Activated CD4-positive, alpha-beta T cell treated with anti-CD3 and anti-CD28 coated beads for 36 hours (primary cell): ENCODE data around the gene LZTR1. TPM values are rescaled to one million over a fixed set of nuclear protein-coding genes. Genes with fewer than 3 reads are reported as not detected.
A peak's percentile ranks its signal among the peaks of the same experiment; 100 is the strongest.
"Not testable (repeated sequence)": the region's sequence is repeated elsewhere in the genome, so short reads cannot be mapped to it uniquely, and the experiment has no call there.

Source experiments
- ATAC-seq: fragments of 200-7000 bp; cut with Tn5 transposase; one replicate; pipeline ENCODE4 v1.10.0; 2021; ENCODE audit warnings: mild to moderate bottlenecking, moderate library complexity
- CTCF ChIA-PET: fragments of 350-600 bp; sonication (Branson Sonifier 250); formaldehyde crosslinking; loops from one replicate; lab custom pipeline; 2021; ENCODE audit warnings: antibody characterized with exemption; lab: Charles Lee
- POLR2A ChIA-PET: fragments of 350-600 bp; sonication (Branson Sonifier 250); formaldehyde crosslinking; loops from one replicate; lab custom pipeline; 2021; ENCODE audit warnings: antibody characterized with exemption, inconsistent platforms; lab: Charles Lee
- DNase-seq: peaks from one replicate; pipeline ENCODE4 v3.0.0-alpha.2; 2020
- H3K27ac Mint-ChIP-seq: one replicate; pipeline ENCODE4 v1.8.0; 2021; ENCODE audit warnings: mixed read lengths
- H3K27me3 Mint-ChIP-seq: one replicate; pipeline ENCODE4 v1.8.0; 2021; ENCODE audit warnings: mixed read lengths
- H3K36me3 Mint-ChIP-seq: one replicate; pipeline ENCODE4 v1.8.0; 2021; ENCODE audit warnings: low read depth, mixed read lengths
- H3K4me1 Mint-ChIP-seq: one replicate; pipeline ENCODE4 v1.8.0; 2021; ENCODE audit warnings: mixed read lengths
- H3K4me3 Mint-ChIP-seq: one replicate; pipeline ENCODE4 v1.8.0; 2021; ENCODE audit warnings: mild to moderate bottlenecking, moderate library complexity, mixed read lengths
- H3K9me3 Mint-ChIP-seq: one replicate; pipeline ENCODE4 v1.8.0; 2021; ENCODE audit warnings: low read depth, mixed read lengths
- intact Hi-C, 2 experiments: fragments of 100-400 bp; cut with DNase I in 1 of 2; cut with micrococcal nuclease in 1 of 2; formaldehyde crosslinking; loops; one replicate each; pipeline versions ENCODE4 v1.14.2 to v1.15.1; 2022 to 2024; cut with DNase I, micrococcal nuclease
- total RNA-seq, 2 experiments: library from RNA; stranded (reverse); gene quantifications; one replicate each; pipeline ENCODE4 v1.2.3, GENCODE V29; 2021

Gene LZTR1
- total RNA-seq, 2 experiments from 2014 or later: 31.9 to 40.5 TPM

GRCh38 chr22:21032868-21033688, 51.0 kb downstream of the LZTR1 start:
- POLR2A ChIA-PET: no interaction called here
- no peaks in the 10 kb centered on the region for H3K9me3 Mint-ChIP-seq
- ATAC-seq (no peak), DNase-seq (no peak)
- H3K27me3 Mint-ChIP-seq: peaks cover 24% of the 10 kb centered on the region
- no peak overlapping the region for H3K27ac Mint-ChIP-seq
- CTCF ChIA-PET: no interaction called here
- no peaks in the 10 kb centered on the region for H3K36me3 Mint-ChIP-seq
- H3K4me3 Mint-ChIP-seq: no peak overlapping the region
- intact Hi-C loops: loop anchor here in 1 of 2 experiments (5.0 kb wide), 1 partner anchor 44 kb away; no protein-coding TSS in a partner anchor
- peaks cover 2% of the 10 kb centered on the region for H3K4me1 Mint-ChIP-seq

GRCh38 chr22:21033895-21034294, 51.8 kb downstream of the LZTR1 start:
- Mint-ChIP-seq H3K27me3 (peaks cover 24% of the 10 kb centered on the region), H3K9me3 (no peaks in the 10 kb centered on the region), H3K4me3 (no peak overlapping the region), H3K4me1 (peaks cover 2% of the 10 kb centered on the region), H3K27ac (no peak overlapping the region), H3K36me3 (no peaks in the 10 kb centered on the region)
- POLR2A ChIA-PET: no interaction called here
- DNase-seq: no peak
- CTCF ChIA-PET: no interaction called here
- intact Hi-C loops: loop anchor here in 1 of 2 experiments (5.0 kb wide), 1 partner anchor 43 kb away; no protein-coding TSS in a partner anchor
- ATAC-seq: peak; percentile 57

- Mint-ChIP-seq H3K27me3 (peaks cover 21% of the 10 kb centered on the region), H3K27ac (no peak overlapping the region), H3K9me3 (no peaks in the 10 kb centered on the region), H3K4me1 (peaks cover 2% of the 10 kb centered on the region), H3K36me3 (no peaks in the 10 kb centered on the region), H3K4me3 (no peak overlapping the region)
- intact Hi-C loops: loop anchor here in 1 of 2 experiments (5.0 kb wide), 1 partner anchor 42 kb away; no protein-coding TSS in a partner anchor
- DNase-seq (no peak), ATAC-seq (no peak)
- CTCF ChIA-PET: no interaction called here
- POLR2A ChIA-PET: no interaction called here
Observed at GRCh38 chr22:21034989-21035388, 52.9 kb downstream of the LZTR1 start.

- no peaks in the 10 kb centered on the region for H3K9me3 Mint-ChIP-seq
- no peak overlapping the region for H3K4me3 Mint-ChIP-seq
- intact Hi-C loops: no loop called here
- no peak overlapping the region for H3K27ac Mint-ChIP-seq
- DNase-seq (no peak), ATAC-seq (no peak)
- no peaks in the 10 kb centered on the region for H3K36me3 Mint-ChIP-seq
- ChIA-PET POLR2A (no interaction called here), CTCF (interaction anchor here (0.7 to 1.5 kb wide), 2 partner anchors 10 to 17 kb away, joined by 3 to 6 read pairs; no protein-coding TSS in a partner anchor)
- H3K27me3 Mint-ChIP-seq: peaks cover 12% of the 10 kb centered on the region
- H3K4me1 Mint-ChIP-seq: peaks cover 4% of the 10 kb centered on the region
Observed at GRCh38 chr22:21038405-21038804, 56.3 kb downstream of the LZTR1 start.

DNA sequence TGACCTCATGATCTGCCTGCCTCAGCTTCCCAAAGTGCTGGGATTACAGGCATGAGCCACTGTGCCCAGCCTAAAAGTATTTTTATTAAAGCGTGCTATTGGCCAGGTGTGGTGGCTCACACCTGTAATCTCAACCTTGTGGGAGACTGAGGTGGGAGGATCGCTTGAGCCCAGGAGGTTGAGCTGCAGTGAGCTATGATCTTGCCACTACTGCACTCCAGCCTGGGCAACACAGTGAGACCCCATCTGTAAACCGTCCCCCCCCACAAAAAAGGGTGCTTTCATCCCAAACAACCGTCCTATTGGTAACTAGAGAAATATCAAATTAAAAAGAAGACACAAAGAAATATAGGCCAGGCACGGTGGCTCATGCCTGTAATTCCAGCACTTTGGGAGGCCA, 57.1 kb downstream of the LZTR1 start:
- DNase-seq, ATAC-seq, H3K4me3 Mint-ChIP-seq, H3K9me3 Mint-ChIP-seq, POLR2A ChIA-PET, intact Hi-C loops, H3K36me3 Mint-ChIP-seq, H3K27ac Mint-ChIP-seq, H3K4me1 Mint-ChIP-seq: not testable (repeated sequence)
- peaks cover 11% of the 10 kb centered on the region for H3K27me3 Mint-ChIP-seq
- CTCF ChIA-PET: interaction anchor here (0.7 to 1.5 kb wide), 2 partner anchors 11 to 18 kb away, joined by 3 to 6 read pairs; no protein-coding TSS in a partner anchor

DNA sequence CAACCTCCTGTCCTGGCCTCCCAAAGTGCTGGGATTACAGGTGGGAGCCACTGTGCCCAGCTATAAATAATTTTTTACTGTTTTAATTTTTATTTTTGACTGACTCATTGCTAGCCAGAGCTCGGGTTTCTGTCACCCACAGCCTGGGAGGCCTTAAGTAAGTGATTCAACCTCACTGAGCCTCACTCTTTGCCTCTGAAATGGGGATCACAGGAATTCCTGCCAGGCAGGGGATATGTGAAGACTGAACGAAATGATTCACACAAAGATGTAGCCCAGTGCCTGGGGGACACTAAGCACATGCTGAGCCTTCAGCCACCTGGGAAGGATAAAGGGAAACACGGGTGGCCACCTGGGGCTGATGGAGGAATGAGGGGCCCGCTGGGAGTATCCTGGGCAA, 59.8 kb downstream of the LZTR1 start:
- no peak for DNase-seq
- no peak overlapping the region for H3K27ac Mint-ChIP-seq
- no peaks in the 10 kb centered on the region for H3K36me3 Mint-ChIP-seq
- CTCF ChIA-PET: interaction anchor here (1.2 kb wide), 1 partner anchor 27 kb away, joined by 4 read pairs; the partner anchor contains the start of gene P2RX6
- no peaks in the 10 kb centered on the region for H3K9me3 Mint-ChIP-seq
- POLR2A ChIA-PET: no interaction called here
- H3K4me1 Mint-ChIP-seq: peaks cover 23% of the 10 kb centered on the region
- no peak overlapping the region for H3K4me3 Mint-ChIP-seq
- peaks cover 15% of the 10 kb centered on the region for H3K27me3 Mint-ChIP-seq
- intact Hi-C loops: no loop called here
- ATAC-seq: no peak

DNA sequence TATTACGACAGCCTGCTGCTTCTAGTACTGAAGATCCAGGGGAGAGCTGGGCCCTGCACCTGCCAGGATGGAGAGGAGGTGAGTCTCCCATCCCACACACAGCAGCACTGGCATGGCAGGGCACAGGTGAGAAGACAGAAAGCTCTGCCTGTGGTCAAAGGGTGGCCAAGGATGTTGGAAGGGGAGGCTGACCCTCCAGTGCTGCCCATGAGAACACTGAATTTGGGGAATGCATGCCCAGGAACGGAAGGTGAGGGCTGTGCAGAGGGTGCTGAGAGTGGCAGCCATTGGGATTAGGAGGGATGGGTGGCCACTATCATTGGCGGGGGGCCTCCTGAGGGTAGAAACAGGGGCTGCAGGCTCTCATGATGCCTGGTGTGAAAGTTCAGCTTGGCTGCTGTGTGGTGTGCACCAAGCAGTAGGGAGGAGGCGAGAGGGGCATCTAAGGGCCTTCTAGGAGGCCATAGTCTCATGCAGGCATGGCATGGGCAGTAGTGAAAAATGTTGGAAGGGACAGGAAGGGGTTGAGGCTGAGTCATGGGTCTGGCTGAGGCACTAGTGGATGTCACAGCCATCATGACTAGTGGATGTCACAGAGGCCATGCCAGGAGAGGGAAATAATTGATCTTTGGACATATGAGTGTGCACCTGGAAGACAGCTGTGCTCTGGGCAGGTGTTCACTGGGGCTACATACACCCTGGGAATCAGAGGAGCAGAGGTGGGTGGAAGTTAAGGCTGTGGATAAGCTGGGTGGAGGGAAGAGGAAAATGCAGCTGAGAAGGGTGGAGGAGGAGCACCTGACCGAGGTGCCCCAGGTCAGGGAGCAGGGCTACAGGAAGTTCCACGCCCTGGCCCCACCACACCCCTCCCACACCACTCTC, 61.1 kb downstream of the LZTR1 start:
- Mint-ChIP-seq H3K4me3 (no peak overlapping the region), H3K9me3 (no peaks in the 10 kb centered on the region), H3K36me3 (no peaks in the 10 kb centered on the region), H3K27me3 (peaks cover 15% of the 10 kb centered on the region), H3K27ac (no peak overlapping the region), H3K4me1 (peaks cover 23% of the 10 kb centered on the region)
- CTCF ChIA-PET: interaction anchor here (0.6 kb wide), 1 partner anchor 302 kb away, joined by 3 read pairs; no protein-coding TSS in a partner anchor
- intact Hi-C loops: no loop called here
- DNase-seq: no peak
- ATAC-seq: no peak
- POLR2A ChIA-PET: no interaction called here

DNA sequence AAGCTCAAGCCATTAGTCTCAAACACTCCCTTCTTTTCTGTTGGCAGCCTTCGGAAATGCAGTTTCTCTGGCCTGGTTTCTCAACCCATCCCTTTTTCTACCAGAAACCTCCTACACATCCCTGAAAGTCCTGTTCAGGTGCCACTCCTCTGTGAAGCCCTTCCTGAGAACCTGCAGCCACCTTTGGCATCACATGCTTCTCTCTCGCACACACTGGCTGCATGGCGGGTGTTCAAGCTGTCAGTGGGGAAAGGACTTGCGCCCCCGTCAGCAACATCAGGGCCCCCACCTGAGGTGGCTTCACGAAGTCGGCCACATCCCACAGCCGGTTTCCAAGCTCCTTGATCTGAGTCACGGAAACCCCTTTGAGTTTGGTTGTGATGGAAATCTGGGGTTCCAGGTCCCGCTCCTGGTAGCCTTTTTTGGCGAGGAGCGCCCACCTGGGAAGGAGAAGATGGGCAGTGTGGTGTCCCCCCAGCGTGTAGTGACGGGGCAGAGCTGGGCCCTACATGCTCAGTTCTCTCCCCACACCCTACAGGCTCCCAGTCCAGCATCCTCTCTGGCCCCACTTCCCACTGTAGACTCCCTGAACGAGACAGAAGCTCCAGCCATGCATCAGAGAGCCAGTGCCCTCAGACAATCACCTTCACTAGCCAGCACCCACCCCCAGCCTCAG, 61.9 kb downstream of the LZTR1 start:
- ChIA-PET CTCF (no interaction called here), POLR2A (interaction anchor here (0.5 kb wide), 1 partner anchor 97 kb away, joined by 4 read pairs; no protein-coding TSS in a partner anchor)
- intact Hi-C loops: no loop called here
- no peak for ATAC-seq
- peaks cover 15% of the 10 kb centered on the region for H3K27me3 Mint-ChIP-seq
- H3K4me1 Mint-ChIP-seq: peaks cover 23% of the 10 kb centered on the region
- H3K9me3 Mint-ChIP-seq: no peaks in the 10 kb centered on the region
- no peak overlapping the region for H3K4me3 Mint-ChIP-seq
- no peak overlapping the region for H3K27ac Mint-ChIP-seq
- no peak for DNase-seq
- H3K36me3 Mint-ChIP-seq: no peaks in the 10 kb centered on the region

DNA sequence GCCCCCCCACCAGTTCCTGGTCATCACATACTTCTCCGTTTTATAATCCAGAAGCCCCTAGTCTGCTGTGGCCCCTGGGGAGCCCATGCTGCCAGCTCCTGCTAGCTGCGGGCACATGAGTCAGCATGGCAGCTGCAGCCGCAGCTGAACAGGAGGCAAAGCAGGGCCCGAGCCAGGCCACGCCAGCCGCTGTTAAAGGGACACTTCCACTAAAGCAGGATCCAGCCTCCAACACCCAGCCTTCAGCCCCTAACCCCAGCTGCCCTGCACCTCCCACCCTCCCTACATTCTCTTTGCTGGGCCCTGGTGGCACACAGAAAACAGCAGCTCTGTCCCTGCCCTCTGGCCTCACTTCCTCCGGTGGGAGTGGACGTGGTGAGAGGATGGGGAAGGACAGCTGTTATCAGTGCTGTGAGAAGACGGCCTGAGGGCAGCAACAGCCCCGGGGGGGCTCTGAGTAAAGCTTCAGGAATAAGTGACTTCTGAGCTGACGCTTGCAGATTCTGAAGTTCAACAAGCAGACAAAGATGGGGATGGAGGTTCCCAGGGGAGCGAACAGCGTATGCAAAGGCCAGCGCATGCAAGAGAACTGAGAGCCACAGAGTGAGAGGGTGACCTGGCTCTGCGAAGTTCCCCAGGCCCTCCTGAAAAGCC, 63.0 kb downstream of the LZTR1 start:
- intact Hi-C loops: loop anchor here in 1 of 2 experiments (1.0 kb wide), 1 partner anchor 43 kb away; the partner anchor contains the start of gene THAP7
- peak; percentile 8 for ATAC-seq
- POLR2A ChIA-PET: interaction anchor here (0.6 kb wide), 1 partner anchor 86 kb away, joined by 3 read pairs; no protein-coding TSS in a partner anchor
- H3K27ac Mint-ChIP-seq: no peak overlapping the region
- no peaks in the 10 kb centered on the region for H3K9me3 Mint-ChIP-seq
- H3K36me3 Mint-ChIP-seq: no peaks in the 10 kb centered on the region
- H3K4me1 Mint-ChIP-seq: peaks cover 23% of the 10 kb centered on the region
- peak; percentile 27 for DNase-seq
- H3K4me3 Mint-ChIP-seq: peak overlapping the region; percentile 50
- H3K27me3 Mint-ChIP-seq: peaks cover 15% of the 10 kb centered on the region
- CTCF ChIA-PET: interaction anchor here (1.3 kb wide), 1 partner anchor 58 kb away, joined by 5 read pairs; no protein-coding TSS in a partner anchor

DNA sequence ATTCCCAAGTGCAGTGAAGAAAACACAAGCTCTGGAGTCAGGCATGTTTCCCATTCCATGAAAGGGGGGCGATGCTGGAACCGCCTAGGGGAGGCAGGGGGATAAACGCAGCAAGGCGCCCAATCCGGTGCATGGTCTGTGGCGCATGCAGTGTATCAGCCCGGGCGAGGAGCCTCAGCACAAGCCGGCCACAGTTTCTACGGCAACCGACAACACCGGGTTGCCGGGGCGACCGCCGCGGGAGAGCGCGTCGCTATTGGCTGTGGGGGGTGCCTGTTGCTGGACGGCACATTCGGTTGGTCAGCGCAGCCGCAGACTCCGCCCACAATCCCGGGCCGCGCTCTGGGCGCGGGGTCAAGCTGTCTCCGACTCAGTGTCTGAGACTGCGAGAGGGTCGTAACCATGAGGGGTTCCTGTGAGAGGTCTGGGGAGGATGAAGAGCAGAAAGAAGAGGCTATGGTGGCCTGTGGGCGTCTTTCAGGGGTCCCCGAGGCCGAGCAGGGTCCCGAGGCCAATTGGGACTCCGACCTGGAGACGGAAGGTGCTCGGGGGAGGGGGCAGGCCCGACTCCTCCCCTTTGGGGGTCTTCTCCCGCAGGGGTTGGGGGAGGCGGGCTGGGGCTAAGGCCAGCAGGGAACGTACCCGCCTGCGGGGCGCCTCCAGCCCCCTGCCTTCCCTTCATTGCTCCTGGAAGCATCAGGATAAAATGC, 63.6 kb downstream of the LZTR1 start, which contains the start of gene LRRC74B:
LRRC74B (plus strand) TSS at position 362 of the 710 bp plus-strand sequence; CDS start at position 403, 41 bp downstream.
- DNase-seq: peak; percentile 85
- no peaks in the 10 kb centered on the region for H3K9me3 Mint-ChIP-seq
- H3K36me3 Mint-ChIP-seq: no peaks in the 10 kb centered on the region
- H3K4me1 Mint-ChIP-seq: peaks cover 23% of the 10 kb centered on the region
- H3K27me3 Mint-ChIP-seq: peaks cover 15% of the 10 kb centered on the region
- ChIA-PET CTCF (interaction anchor here (1.3 to 1.4 kb wide), 2 partner anchors 57 to 84 kb away, joined by 5 read pairs; no protein-coding TSS in a partner anchor), POLR2A (interaction anchor here (0.6 kb wide), 1 partner anchor 86 kb away, joined by 3 read pairs; no protein-coding TSS in a partner anchor)
- no peak within 1 kb of the TSS for H3K27ac Mint-ChIP-seq
- peak; percentile 99 for ATAC-seq
- peak within 1 kb of the TSS; percentile 50 for H3K4me3 Mint-ChIP-seq
- intact Hi-C loops: loop anchor here in 1 of 2 experiments (1.0 kb wide), 1 partner anchor 43 kb away; the partner anchor contains the start of gene THAP7
